Measurements from ENCODE around the gene ANGPTL1. TPM values are rescaled to one million over a fixed set of nuclear protein-coding genes. Genes with fewer than 3 reads are reported as not detected.

Gene ANGPTL1
- total and polyA plus RNA-seq, 10 of the 15 experiments (the other 5 are each of a cell fraction or from before 2014, with no cell fraction given), result not detected

DNA sequence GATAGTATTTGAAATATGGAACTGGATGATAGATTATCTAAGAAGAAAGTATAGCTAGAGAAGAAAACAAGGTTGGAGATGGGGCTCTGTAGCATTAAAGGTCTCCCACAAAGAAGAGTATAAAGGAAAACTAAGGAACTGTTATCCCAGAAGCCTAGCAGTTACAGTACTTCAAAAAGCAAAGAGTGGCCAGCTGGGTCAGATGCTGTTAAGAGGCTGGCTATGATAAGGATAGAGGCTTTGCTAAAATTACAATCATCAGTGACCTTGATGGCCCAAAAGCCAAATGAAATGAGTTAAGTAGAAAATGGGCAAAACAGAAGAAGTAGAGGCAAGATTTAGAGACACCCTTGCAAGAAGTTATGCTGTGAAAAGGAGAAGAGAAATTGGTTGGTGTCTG, 25.1 kb upstream of the ANGPTL1 start:
- FAIRE-seq (no peak), ATAC-seq (no peak), DNase-seq (ENCODE audit: low read depth, low spot score) (no peak)
- BruUV-seq (replicated peaks), result no TSS peak
- SMC1A ChIA-PET (ENCODE audit: uncharacterized antibody, unreplicated experiment), result no interaction called here
- Histone ChIP-seq H3K4me2 (ENCODE audit: control insufficient read depth, insufficient read depth) (no peak overlapping the region), H2AFZ (ENCODE audit: control insufficient read depth, low read depth, low read length) (no peak overlapping the region), H3K79me2 (ENCODE audit: control insufficient read depth, insufficient read depth, low read length) (no peaks in the 10 kb centered on the region), H3K4me3 (no peak overlapping the region), H4K20me1 (ENCODE audit: control insufficient read depth, insufficient read depth) (no peaks in the 10 kb centered on the region), H3K27me3 (replicated peaks in 1 of 2; ENCODE audit: control insufficient read depth in 2 of 2, insufficient read depth in 2 of 2, low read length in 1 of 2) (no peaks in the 10 kb centered on the region), H3K9me3 (replicated peaks; ENCODE audit: control insufficient read depth, insufficient read depth, low read length) (no peaks in the 10 kb centered on the region), H3K4me1 (ENCODE audit: control insufficient read depth, insufficient read depth, low read length) (no peaks in the 10 kb centered on the region), H3K9ac (ENCODE audit: control insufficient read depth, insufficient read depth, low read length) (no peak overlapping the region), H3K27ac (ENCODE audit: control insufficient read depth, insufficient read depth) (no peak overlapping the region), H3K36me3 (ENCODE audit: control insufficient read depth in 2 of 2, insufficient read depth in 2 of 2, low read length in 1 of 2) (no peaks in the 10 kb centered on the region)
- in situ Hi-C loops (cut with MboI) (no loop called here), intact Hi-C loops (cut with micrococcal nuclease; ENCODE audit: unreplicated experiment) (no loop called here)
- POLR2A ChIA-PET, result no interaction called here
- RAD21 ChIA-PET (ENCODE audit: unreplicated experiment), result no interaction called here
- CTCF ChIA-PET, result no interaction called here
- TF ChIP-seq, protein P1, sequence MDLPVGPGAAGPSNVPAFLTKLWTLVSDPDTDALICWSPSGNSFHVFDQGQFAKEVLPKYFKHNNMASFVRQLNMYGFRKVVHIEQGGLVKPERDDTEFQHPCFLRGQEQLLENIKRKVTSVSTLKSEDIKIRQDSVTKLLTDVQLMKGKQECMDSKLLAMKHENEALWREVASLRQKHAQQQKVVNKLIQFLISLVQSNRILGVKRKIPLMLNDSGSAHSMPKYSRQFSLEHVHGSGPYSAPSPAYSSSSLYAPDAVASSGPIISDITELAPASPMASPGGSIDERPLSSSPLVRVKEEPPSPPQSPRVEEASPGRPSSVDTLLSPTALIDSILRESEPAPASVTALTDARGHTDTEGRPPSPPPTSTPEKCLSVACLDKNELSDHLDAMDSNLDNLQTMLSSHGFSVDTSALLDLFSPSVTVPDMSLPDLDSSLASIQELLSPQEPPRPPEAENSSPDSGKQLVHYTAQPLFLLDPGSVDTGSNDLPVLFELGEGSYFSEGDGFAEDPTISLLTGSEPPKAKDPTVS (IDR thresholded peaks at IDR 0.05; ENCODE audit: low read depth, low read length), result no peak
- no peak for TF ChIP-seq FOS (IDR thresholded peaks at IDR 0.05; ENCODE audit: borderline replicate concordance, extremely low read depth, insufficient read length)
- no peak for TF ChIP-seq CHD1 (IDR thresholded peaks at IDR 0.05; ENCODE audit: low read depth, low read length)
- TF ChIP-seq, protein P2, sequence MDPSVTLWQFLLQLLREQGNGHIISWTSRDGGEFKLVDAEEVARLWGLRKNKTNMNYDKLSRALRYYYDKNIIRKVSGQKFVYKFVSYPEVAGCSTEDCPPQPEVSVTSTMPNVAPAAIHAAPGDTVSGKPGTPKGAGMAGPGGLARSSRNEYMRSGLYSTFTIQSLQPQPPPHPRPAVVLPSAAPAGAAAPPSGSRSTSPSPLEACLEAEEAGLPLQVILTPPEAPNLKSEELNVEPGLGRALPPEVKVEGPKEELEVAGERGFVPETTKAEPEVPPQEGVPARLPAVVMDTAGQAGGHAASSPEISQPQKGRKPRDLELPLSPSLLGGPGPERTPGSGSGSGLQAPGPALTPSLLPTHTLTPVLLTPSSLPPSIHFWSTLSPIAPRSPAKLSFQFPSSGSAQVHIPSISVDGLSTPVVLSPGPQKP (IDR thresholded peaks at IDR 0.05; ENCODE audit: low read depth, low read length), result no peak
- TF ChIP-seq, protein P3, sequence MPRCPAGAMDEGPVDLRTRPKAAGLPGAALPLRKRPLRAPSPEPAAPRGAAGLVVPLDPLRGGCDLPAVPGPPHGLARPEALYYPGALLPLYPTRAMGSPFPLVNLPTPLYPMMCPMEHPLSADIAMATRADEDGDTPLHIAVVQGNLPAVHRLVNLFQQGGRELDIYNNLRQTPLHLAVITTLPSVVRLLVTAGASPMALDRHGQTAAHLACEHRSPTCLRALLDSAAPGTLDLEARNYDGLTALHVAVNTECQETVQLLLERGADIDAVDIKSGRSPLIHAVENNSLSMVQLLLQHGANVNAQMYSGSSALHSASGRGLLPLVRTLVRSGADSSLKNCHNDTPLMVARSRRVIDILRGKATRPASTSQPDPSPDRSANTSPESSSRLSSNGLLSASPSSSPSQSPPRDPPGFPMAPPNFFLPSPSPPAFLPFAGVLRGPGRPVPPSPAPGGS (IDR thresholded peaks at IDR 0.05; ENCODE audit: borderline replicate concordance, insufficient read depth, low read depth, low read length, poor library complexity, severe bottlenecking), result no peak
- no peak for TF ChIP-seq MEF2B (IDR thresholded peaks at IDR 0.05; ENCODE audit: partially characterized antibody, poor library complexity, severe bottlenecking)
- TF ChIP-seq, protein P4, sequence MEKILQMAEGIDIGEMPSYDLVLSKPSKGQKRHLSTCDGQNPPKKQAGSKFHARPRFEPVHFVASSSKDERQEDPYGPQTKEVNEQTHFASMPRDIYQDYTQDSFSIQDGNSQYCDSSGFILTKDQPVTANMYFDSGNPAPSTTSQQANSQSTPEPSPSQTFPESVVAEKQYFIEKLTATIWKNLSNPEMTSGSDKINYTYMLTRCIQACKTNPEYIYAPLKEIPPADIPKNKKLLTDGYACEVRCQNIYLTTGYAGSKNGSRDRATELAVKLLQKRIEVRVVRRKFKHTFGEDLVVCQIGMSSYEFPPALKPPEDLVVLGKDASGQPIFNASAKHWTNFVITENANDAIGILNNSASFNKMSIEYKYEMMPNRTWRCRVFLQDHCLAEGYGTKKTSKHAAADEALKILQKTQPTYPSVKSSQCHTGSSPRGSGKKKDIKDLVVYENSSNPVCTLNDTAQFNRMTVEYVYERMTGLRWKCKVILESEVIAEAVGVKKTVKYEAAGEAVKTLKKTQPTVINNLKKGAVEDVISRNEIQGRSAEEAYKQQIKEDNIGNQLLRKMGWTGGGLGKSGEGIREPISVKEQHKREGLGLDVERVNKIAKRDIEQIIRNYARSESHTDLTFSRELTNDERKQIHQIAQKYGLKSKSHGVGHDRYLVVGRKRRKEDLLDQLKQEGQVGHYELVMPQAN (conservative IDR thresholded peaks at IDR 0.05), result no peak
- TF ChIP-seq, protein P5, sequence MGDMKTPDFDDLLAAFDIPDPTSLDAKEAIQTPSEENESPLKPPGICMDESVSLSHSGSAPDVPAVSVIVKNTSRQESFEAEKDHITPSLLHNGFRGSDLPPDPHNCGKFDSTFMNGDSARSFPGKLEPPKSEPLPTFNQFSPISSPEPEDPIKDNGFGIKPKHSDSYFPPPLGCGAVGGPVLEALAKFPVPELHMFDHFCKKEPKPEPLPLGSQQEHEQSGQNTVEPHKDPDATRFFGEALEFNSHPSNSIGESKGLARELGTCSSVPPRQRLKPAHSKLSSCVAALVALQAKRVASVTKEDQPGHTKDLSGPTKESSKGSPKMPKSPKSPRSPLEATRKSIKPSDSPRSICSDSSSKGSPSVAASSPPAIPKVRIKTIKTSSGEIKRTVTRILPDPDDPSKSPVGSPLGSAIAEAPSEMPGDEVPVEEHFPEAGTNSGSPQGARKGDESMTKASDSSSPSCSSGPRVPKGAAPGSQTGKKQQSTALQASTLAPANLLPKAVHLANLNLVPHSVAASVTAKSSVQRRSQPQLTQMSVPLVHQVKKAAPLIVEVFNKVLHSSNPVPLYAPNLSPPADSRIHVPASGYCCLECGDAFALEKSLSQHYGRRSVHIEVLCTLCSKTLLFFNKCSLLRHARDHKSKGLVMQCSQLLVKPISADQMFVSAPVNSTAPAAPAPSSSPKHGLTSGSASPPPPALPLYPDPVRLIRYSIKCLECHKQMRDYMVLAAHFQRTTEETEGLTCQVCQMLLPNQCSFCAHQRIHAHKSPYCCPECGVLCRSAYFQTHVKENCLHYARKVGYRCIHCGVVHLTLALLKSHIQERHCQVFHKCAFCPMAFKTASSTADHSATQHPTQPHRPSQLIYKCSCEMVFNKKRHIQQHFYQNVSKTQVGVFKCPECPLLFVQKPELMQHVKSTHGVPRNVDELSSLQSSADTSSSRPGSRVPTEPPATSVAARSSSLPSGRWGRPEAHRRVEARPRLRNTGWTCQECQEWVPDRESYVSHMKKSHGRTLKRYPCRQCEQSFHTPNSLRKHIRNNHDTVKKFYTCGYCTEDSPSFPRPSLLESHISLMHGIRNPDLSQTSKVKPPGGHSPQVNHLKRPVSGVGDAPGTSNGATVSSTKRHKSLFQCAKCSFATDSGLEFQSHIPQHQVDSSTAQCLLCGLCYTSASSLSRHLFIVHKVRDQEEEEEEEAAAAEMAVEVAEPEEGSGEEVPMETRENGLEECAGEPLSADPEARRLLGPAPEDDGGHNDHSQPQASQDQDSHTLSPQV (IDR thresholded peaks at IDR 0.05), result no peak
- TF ChIP-seq, protein P6, sequence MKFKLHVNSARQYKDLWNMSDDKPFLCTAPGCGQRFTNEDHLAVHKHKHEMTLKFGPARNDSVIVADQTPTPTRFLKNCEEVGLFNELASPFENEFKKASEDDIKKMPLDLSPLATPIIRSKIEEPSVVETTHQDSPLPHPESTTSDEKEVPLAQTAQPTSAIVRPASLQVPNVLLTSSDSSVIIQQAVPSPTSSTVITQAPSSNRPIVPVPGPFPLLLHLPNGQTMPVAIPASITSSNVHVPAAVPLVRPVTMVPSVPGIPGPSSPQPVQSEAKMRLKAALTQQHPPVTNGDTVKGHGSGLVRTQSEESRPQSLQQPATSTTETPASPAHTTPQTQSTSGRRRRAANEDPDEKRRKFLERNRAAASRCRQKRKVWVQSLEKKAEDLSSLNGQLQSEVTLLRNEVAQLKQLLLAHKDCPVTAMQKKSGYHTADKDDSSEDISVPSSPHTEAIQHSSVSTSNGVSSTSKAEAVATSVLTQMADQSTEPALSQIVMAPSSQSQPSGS (IDR thresholded peaks at IDR 0.05; ENCODE audit: low read length), result no peak
- TF ChIP-seq PAX5 (IDR thresholded peaks at IDR 0.05; ENCODE audit: borderline replicate concordance, low read depth, low read length), result no peak
- TF ChIP-seq ZNF384 (IDR thresholded peaks at IDR 0.05; ENCODE audit: borderline replicate concordance, low read depth, low read length), result no peak

Data from GM12878 (cell line).